CD4-positive, alpha-beta T cell treated with Interleukin-15 for 4 hours (primary cell): ENCODE data around the gene NOM1.
A peak's percentile ranks its signal among the peaks of the same experiment; 100 is the strongest.

Experiments used
- DNase-seq: peaks from one replicate; pipeline ENCODE4 v3.0.0-alpha.2; 2020; ENCODE audit warnings: low spot score

NOM1 gene

DNA sequence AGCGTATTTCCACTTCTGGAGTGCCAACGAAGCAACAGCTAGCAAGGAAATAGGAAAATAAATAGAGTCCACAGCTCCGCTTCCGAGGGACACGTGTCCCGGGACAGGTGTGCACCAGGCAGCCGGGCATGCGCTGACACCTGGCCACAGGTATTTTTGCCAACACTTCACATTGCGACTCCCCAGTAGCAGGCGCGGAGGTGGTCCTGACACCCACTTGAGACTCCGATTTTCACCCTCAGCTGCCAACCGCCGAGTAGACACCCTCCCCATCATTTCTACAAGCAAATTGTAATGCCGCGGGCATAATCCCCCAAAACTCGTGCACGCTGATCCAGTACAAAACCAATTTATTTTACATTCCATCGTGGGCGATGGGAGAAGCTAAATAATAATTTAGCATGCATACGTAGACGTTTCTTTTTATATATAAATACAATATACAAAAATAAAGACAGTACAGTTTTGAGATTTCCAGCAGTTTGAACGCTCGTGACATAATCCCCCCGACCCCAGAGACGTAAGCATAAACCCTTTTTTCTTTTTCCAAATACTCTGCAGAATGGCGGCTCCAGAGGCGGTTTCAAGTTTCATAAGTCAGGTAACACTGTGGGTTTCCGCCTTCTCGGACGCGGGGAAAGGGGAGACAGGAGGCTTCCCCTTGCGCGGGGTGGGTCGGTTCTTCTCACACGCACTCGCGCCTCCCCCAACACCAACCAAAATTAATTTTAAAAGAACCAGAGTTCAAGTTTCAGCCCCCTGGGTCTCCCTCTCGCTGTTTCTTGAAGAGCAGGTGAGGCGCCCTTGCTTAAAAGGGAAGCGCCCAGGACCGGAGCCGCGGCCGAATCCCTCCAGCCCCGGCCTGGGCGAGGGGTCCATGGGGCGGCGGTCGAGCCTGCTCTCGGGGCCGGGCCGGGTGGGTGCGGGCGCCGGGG lies 55.3 kb downstream of the NOM1 start:
- DNase-seq = no peak

DNA sequence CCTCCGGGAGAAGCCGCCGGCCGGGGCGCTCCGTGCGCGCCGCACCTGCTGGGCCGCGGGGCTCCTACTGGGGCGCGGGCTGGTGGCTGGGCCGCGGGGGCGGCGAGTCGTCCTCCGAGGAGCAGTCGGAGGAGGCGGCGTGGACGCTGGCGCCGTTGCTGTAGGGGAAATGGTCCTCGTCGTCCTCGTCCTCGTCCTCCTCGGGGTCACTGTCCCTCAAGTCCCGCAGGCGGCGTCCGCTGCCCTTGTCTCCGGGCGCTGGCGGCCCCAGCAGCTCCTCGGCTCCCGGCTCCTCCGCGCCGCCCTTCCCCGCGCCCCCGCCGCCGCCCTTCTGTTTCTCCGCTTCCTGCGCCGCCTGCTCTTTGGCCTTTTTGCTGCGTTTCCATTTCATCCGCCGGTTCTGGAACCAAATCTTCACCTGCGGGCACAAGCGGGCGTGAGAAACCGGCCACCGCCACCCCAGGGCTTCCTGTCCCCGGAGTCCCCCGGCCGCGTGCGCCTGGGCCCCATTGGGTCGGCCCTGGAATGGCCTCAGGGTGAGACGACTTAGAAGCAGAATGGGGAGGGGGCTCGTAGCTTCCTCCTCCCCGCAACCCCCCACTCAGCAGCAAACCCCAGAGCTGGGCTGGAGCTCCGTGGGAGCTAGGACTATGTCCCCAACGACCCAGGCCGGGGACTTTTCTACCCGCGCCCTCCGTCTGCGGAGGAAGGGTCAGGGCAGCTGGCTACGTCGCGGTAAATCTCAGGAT lies 56.1 kb downstream of the NOM1 start:
- no peak for DNase-seq

DNA sequence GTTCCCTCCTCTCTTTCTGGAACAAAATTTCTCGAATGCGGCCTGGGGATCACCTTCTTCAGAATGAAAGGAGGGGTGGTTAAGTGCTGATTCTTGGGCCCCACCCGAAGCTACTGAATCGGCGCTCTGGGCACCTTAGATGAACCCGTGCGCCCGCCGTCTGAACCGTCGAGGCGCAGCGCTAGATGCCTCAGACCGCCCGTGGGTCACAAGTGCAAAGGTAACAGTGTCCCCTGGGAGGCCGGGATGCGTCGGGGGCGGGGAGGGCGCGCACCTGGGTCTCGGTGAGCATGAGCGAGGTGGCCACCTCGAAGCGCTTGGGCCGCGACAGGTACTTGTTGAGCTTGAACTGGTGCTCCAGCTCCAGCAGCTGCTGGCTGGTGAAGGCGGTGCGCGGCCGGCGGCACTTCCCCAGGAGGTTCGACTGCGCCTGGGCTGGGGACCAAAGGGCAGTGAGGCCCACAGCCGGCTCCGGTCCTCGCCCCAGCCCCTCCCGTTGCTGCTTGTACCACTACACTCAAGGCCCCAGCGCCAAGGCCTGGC lies 56.8 kb downstream of the NOM1 start:
- DNase-seq = no peak

DNA sequence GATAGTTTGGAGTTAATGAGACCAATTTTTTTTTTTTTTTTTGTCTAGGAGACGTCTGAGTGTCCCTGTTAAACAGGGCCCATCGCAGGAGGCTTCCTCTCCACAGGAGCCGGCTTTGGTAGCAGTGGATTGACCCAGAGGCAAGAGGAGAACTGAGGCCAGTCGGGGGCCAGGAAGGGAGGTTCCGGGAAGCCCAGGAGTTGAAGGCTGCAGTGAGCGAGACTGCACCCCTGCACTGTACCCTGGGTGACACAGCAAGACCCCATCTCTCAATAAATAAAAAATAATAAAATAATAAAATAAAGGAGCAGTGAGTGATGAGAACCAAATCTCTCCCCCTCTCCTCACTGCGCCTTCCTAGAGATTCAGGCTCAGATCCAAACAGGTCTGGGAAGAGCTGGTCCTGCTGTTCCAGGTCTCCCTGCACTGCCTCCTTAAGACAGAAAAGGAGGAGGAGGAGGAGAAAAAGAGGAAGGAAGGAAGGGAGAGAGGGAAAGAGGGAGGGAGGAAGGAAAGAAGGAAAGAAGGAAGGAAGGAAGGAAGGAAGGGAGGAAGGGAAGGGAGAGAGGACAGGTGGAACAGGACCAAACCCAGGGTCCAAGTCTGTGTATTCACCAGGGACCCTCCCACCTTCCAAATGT lies 57.4 kb downstream of the NOM1 start:
- DNase-seq = no peak

DNA sequence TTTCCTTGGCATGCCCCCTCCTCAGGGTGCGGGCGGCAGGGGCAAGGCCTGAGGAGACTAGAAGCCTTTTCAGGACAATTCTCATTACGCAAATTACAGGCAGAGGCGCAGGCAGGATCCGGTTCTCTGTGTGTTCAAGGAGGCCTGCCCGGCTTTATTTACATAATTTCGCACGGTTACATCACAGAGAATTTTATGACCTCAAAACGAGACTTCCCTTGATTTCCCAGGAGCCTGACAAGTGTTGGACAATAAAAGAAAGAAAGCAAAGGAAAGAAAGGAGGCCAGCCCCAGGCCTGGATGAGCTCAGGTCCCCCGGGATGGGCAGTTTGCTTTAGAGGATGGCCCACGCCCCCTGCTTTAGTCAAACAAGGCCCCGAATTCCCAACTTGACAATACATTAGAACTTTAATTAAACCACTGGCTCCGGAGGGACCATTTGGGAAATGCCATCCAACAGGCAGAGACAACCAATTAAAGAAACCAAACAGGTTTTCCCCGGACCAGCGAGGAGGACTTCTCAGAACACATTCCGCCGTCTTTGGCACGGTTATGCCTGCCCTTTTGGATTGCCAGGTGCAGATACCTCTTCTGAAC lies 58.1 kb downstream of the NOM1 start:
- no peak for DNase-seq

DNA sequence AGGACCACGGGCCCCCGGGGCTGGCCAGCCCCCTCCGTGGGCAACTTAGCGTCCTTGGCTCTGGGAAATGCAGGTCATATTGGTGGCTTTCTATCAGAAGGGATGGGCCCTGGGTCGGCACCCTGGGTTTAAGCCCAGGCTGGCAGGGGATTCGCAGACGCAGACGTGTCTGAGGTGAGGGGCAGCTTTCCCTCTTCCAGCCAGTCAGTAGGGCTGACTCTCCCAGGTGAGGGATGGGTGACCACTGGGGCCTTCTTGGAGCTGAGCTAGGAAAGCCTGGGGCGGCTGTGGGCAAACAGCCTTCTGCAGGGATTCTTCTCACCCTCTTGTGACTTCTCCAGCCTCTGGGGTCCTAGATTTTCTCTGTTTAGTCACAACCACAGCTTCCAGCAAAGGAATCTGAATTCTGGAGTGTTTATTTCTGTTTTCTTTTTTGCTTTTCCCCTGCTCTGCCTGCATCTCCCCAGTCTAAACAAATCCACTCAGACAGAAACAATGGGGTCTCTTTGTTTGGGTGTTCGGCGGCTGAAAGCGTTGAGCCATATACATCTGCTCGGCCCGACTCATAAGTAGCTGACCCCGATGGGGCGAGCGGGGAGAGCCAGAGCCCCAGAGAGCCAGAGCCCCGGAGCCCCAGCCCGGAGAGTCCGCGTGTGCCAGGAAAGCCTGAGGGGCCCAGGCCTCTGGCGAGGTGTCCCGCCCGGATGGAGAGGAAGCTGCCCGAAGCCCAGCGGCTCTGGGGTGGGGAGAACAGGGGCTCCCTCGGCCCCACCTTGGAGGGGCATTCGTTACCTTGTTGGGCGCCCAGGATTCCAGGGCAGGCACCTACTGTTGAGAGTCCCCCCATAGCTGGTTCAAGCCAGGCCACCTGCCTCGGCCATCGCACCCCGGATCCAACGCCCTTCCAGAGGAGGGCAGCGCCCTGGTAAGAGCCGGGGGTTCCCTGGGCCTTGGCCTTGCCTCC lies 59.0 kb downstream of the NOM1 start:
- DNase-seq = no peak

DNA sequence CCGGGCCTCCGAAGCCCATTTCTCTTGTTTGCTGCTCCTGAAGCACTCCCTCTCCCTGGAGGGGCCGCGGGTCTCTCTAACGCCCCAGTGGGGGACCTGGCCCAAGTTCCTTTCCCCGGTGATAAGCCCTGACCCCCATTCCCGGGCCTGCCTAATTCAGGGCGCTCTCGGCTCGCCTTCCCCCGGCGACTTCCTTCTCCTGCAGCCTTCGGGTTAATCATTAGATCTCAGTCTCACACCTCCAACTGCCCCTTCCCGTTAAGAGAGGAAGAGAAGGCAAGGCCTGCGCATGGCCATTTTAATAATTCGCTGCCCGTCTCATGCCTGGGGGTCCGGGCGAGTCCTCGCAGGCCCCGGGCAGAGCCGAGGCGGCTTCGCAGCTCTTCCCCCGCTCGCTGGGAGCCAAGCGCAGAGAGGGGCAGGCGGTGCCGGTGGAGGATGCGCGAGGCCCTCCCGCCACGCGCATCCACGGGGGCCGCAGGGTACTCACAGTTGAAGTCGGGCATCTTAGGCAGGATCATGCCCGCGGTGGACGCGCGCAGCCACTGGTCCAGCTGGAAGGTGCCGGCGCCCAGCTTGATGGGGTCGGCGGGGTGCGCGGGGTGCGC lies 59.8 kb downstream of the NOM1 start:
- DNase-seq = no peak

DNA sequence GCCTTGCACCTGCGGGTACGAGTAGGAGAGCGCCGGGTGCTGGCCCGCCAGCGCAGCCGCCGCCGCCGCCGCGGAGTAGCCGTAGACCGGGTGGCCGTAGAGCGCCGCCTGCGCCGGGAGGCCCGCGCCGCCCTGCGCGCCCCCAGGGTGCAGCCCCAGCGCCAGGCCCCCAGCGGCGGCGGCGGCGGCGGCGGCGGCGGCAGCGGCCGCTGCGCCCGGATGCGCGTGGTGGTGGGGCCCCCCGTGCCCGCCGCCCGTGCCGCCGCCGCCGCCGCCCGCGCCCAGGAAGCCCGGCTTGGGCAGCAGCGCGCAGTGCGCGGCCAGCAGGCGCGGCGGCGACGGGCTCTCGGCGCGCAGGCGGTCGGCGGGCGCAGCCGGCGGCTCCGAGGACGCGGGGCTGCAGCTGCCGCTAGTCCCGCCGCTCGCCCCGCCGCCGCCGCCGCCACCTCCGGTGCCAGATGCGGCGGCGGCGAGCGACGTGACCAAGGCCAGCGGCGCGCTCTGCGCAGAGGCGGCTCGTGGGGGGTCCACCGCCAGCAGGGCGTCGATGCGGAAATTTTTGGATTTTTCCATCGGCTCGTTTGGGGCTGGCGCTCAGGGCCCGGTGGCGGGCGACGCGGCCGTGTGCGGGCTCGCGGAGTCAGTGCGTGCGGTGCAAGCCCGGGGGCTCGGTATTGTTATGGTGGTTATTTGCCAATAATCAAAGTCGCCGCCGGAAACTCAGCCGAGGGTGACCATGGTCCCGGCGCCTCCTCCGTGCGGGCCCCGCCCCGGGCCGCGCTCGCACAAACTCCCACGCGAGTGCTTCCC lies 60.5 kb downstream of the NOM1 start:
- no peak for DNase-seq

DNA sequence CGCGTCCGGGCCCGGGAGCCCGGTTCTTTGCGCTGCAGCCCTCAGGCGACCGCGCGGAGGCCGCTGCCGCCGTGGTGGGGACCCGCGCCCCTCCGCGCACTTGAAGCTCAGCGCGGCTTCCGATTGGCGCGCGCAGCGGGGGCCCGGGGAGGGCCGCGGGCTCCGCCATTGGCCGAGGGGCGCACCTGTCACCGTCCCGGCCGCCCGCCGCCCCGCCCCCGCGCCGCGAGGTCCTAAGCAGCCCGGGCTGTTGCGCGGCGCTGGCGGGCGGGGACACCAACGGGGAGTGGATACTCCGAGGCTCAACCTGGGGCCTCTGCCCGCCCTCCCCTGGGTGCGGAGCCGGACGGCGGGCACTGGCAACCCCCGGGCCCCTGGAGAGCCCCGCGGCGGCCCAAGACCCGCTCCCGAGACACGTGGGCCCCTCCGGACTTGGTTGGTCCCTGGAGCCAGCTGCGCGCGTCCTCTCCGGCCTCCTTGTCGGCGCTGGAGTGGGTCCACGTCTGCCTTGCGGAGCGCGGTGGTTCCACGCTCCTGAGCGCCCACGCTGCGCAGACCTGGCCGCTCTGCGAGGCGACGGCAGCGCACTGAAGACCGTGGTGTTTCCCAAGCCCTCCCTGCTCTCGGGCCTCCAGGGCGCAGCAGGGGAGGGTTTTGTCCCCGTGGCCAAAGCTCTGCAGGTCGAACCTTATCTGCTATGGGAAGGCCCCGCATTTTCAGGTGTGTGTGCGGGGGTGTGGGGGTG lies 61.2 kb downstream of the NOM1 start, which contains the start of gene MNX1:
Gene MNX1, minus strand, starts transcription at position 76 of the 745 bp plus-strand sequence. CDS start 313 bp downstream, outside the sequence.
- peak; percentile 38 for DNase-seq

DNA sequence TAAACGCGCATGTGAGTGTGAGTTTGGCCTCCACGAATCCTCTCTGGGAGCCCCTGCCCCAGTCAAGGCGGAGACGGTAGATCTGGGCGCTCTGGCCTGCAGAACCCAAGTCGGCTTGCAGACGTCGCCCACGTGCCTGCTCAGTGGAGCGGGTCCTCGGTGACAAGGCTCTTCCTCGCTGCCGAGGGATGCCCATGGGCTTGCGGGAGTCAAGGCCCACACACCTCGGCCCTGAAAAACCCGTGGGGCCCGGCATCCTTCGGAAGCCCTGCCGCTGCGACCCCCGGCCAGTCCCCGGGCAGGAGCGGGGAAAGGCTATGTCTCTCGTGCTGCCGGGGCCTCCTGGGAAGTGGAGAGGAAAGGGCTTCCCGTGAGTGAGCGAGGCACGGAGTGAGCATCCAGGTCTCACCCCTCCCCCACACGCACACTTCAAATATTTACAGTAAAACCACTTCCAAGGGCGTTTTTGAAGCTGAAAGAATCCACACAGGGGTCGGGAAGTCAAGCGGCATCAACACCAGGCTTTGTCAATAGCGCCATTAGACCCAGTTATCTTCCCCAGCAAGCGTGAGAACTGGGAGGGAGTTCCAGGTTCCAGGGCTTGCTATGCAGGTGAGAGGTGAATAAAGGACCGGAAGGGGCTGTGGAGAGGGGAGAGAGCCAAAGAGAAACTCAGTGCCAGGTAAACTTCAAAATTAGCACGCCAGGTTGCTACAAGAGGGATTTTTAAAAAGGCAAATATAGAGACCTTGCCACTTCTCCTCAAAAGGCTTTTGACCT lies 62.0 kb downstream of the NOM1 start:
- no peak for DNase-seq

DNA sequence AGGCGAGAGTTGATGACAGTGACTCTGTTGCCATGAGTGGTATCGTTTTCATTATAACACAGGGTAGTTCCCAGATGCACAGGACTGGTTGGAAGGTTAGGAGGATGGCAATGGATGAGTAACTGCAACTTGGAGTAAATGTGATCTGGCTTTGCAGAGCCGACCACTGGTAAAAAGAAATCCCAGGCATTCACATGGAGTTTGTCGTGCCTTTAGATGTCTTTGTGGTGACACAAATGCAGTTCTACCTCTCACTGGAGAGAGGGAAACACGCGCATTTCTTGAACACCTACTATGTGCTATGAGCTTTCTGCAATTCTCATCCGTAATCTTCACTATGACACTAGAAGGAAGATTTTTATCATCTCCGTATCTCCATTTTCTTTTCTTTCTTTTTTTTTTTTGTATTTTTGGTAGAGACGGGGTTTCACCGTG lies 62.6 kb downstream of the NOM1 start:
- no peak for DNase-seq

DNA sequence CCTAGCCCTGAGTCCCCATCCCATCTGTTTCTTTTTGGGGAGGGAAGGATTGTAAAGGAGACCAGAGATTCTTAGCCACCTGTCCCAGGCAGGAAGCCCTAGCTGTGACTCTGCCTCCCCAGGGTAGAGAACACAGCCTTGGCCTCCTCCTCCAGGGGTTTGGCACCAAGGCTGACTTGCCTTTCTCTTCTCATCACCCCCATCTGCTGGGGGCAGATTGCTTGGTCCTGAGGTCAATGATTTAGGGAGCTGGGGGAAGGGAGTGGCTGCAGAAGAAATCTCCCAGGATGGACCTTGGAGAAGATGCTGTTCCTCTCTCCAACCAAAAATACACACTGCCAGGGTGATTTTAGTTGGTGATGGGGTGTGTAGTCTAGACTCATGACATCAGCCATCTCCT lies 63.6 kb downstream of the NOM1 start:
- DNase-seq = no peak

DNA sequence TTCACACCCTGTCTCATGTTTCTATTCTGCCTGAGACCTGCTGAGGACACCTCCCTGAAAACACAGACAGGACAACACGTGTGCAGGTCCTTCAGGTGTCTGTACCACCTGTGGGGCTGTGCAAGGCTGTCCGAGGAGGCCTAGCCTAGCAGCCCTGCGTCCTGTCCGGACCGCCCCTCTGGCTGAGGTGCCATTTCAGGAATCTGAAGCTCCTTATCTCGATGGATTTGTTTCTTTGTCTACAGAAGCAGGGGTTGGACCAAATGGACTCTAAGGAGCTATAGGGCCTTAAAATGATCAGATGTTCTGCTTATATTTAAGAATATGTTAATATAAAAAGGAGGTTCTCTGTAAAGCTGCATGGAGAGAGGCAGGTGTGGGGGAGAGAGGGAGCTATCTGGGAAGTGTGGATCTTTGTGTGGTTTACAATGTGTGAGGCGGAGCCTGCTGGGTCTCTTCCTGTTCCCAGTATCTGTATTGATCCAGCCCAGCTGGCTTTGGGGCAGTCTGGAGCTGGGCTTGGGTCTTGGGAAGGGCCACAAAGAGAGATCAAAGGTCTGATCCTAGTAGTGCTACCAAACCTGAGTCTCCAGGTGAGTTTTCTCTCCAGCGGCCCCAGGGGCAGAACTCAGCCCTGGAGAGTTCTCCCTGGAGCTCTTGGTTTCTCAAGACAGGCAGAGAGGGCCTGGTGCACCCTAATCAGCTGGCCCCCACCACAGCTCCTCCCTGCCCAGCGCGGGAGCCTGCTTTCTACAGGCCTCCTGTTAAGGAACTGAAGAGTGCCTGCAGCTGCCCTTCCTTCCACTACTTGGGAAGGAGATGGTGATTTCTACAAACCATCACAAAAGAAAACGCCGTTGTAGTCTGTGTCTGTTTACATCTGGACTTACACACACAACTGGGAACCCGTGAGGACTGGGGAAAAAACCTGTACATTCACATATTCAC lies 64.4 kb downstream of the NOM1 start:
- DNase-seq = no peak

DNA sequence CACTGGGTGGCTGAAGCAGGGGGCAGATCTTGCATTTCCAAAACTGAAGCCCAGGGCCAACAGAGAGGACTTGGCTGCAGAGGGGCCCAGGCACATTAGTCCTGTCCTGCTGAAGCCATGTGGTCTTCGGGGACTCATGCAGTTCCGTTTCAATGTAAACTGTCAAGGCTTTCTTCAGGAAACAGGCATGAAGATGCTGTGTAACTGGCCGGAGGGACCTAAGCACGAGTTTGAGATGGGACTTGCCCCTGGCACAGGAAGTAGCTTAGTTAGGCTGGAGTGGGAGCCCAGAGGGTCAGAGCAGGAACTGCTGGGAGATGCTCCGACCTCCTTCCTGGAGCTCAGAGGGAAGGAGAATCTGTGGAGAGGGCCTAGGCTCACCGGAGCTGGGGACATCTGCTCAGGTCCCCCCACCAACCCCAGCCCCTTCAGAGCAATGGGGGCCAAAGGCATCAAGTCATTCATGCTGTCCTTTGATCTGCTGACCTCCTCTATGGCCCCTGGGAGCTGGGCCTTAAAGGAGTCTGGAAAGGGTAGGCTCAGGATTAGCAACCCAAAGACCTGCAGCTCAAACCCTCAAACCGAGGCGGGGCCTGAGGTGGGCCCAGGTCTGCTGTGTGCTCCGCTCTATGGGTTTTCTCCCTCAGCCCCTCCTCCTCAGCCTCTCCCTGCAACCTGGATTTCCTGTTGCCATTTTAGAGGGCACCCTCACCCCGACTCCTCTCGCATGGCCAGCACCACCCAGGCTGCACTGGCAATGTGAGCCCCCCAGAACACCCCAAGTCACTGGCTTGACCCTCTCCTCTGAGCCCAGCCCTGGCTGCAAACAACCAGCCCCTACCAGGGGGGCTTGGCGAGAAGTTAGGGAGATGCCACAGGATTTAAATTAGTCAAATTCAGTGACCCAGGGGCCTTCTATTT lies 65.4 kb downstream of the NOM1 start:
- no peak for DNase-seq

DNA sequence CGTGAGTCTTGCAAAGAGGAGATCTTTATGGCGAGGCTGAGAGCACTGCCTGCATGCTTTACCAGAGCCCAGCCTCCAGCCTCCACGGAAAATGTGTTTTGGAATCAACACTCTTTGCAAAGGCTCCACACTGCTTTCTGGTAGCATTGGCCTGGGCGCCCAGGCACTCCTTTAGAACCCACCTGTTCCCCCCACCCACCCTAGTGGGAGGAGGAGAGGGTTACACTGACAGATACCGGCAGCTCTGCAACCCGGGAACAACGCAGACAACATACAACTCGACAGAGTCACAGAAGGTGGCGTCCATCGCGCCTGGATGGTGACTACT lies 66.5 kb downstream of the NOM1 start:
- no peak for DNase-seq
